Posterior vena cava (tissue), 2 donors: ENCODE data around the gene ANXA8L1. TPM values are rescaled to one million over a fixed set of nuclear protein-coding genes. Genes with fewer than 3 reads are reported as not detected.
"Not testable (repeated sequence)": the region's sequence is repeated elsewhere in the genome, so short reads cannot be mapped to it uniquely, and the experiment has no call there.

Experiments
- DNase-seq: peaks from one replicate; pipeline ENCODE4 v3.0.0-alpha.2; 2020; ENCODE audit warnings: low spot score
- intact Hi-C, 2 donors: fragments of 100-400 bp; cut with DNase I; formaldehyde crosslinking; loops; one replicate each; pipeline versions ENCODE4 v1.14.1 to v1.14.2; 2022 to 2023
- long read RNA-seq, 2 donors: library from polyadenylated mRNA; unstranded; transcript quantifications; one replicate each; pipeline ENCODE4 v2.0.0, GENCODE V29; 2020 to 2021
- total RNA-seq, 2 donors: library from RNA; stranded (reverse); fragmentation: NEBNext Ultra II Directional; extraction: Animal tissue kit (Norgen Biotek cat#: 25700); gene quantifications; one replicate each; pipeline ENCODE4 v1.2.1, GENCODE V29; 2021
- donor health status: DM: yes; HTN: yes; CAD: no.
- donor health status: DM: yes; HTN: yes; CAD: no.

Gene ANXA8L1, protein sequence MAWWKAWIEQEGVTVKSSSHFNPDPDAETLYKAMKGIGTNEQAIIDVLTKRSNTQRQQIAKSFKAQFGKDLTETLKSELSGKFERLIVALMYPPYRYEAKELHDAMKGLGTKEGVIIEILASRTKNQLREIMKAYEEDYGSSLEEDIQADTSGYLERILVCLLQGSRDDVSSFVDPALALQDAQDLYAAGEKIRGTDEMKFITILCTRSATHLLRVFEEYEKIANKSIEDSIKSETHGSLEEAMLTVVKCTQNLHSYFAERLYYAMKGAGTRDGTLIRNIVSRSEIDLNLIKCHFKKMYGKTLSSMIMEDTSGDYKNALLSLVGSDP
- not detected for total RNA-seq
- long read RNA-seq, donor 1: 0 reads
- long read RNA-seq, donor 2, partial matches to known transcripts: 0 of 1 reads
- long read RNA-seq, donor 2, other reads (novel, unspliced or antisense): 0 of 1 reads

- intact Hi-C loops, DNase-seq: not testable (repeated sequence)
Observed at GRCh38 chr10:46375406-46375805, at the start of gene ANXA8L1. TSS of gene ANXA8L1 (plus strand) at chr10:46375776. CDS start at chr10:46375852, 76 bp downstream.

GRCh38 chr10:46326066-46326465 is 49.5 kb upstream of the ANXA8L1 start:
- DNase-seq: no peak
- intact Hi-C loops: no loop called here

- DNase-seq: no peak
- intact Hi-C loops: no loop called here
Observed at GRCh38 chr10:46326971-46327370, 48.6 kb upstream of the ANXA8L1 start.

- peak; percentile 69 for DNase-seq
- intact Hi-C loops: no loop called here
Observed at GRCh38 chr10:46327685-46328084, 47.9 kb upstream of the ANXA8L1 start.

DNA sequence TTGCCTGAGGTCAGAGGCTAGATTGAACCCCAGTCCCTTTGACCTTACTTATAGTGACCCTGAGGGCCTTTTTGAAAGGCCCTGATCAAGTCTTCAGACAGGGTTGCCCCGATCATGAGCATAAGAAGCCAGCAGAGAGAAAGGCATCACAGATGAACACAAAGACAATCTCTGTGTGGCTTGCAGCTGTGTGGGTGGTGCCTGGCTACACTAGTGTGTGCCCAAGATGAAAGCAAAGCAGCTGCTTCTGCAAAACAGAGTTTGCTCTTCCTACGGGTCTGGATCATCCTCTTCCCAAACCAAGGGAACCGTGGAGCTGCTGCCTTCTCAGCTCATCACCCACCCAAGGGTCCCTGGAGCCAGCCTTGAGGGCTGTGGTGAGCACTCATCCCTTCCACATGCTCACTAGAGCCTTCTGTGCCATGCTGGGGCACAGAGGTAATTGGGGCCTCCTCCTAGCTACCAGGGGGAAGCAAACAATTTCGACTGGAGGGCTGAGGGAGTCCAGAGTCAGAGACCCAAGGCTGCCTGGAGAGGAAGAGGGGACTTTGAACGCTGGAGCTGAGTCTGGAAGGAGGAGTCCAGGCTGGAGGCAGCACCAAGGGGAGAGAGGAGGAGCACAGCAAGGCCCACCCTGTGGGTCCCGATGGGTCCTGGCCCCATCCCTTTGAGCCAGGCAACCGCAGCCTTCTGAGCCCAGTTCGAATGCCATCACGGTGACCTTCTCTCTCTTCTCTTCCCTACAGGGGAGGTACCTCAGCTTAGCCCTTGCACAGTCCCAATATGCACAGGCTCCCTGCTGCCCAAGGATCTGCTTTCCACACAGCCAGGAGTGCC is 46.5 kb upstream of the ANXA8L1 start:
- intact Hi-C loops: no loop called here
- DNase-seq: no peak

DNA sequence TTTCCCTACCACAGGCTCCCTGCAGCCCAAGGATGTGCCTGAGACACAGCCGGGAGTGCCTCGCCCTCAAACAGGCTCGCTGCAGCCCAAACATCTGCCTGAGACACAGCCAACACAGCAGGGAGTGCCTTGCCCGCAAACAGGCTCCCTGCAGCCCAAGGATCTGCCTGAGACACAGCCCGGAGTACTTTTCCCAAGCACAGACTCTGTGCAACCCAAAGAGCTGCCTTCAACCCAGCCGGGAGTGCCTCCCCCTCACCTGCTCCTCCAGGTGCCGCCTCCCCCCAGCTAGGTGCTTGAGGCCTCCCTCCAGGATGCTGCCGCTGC is 45.9 kb upstream of the ANXA8L1 start:
- no peak for DNase-seq
- intact Hi-C loops: no loop called here

GRCh38 chr10:46330894-46331293 is 44.7 kb upstream of the ANXA8L1 start:
- intact Hi-C loops: no loop called here
- DNase-seq: no peak

DNA sequence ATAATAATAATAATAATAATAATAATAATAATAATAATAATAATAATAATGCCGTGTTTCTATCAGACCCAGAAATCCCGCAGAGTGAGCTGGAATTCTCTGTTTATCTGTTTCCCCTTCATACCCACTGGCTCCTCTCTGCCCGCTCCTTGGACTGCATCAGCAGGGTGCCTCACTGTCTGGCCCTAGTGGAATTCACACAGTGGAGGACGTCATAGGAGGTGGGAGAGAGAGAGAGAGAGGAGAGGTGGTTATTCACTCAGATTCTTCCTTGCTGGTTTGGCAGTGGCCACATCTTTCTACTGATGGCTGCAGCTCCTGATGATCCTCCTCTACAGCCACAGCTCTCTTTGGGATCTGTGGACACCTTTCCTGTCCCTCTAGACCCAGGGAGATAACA is 10.1 kb upstream of the ANXA8L1 start:
- DNase-seq, intact Hi-C loops: not testable (repeated sequence)

DNA sequence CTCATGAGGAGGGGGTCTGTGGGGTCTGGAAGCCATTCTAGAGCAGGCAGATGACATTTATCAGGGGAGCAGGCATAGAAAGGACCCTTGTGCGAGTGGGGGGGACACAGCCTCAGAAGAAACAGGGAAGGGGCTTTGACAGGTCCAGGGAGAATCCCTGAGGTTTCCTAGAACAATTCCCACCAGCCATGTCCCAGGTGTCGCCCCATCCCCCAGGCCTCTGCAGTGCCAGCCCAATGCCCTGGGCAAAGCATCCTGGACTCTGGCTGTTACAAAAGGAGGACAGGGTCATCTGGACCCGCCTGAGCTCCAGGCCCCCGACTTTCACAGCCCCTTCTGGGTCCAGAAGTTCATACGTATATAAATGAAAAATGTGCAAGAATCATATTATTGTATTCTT is 8.4 kb upstream of the ANXA8L1 start:
- intact Hi-C loops, DNase-seq: not testable (repeated sequence)

- DNase-seq, intact Hi-C loops: not testable (repeated sequence)
Observed at GRCh38 chr10:46367666-46368240, 7.8 kb upstream of the ANXA8L1 start.

- DNase-seq, intact Hi-C loops: not testable (repeated sequence)
Observed at GRCh38 chr10:46368956-46369355, 6.6 kb upstream of the ANXA8L1 start.

DNA sequence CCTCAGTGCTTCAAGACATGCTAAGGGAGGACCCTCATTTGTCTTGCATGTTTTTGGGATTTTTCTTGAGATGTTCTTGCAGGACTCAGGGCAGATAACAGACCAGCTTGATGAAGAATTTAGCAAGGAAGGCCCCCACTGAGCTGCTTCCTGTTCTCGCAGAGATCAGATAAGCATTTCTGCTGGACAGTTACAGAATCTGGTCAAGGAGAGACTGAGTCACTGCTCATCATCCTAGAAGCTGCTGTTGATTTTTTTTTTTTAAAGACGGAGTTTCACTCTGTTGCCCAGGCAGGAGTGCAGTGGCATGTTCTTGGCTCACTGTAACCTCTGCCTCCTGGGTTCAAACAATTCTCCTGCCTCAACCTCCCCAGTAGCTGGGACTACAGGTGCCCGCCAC is 1.2 kb upstream of the ANXA8L1 start:
- DNase-seq, intact Hi-C loops: not testable (repeated sequence)

DNA sequence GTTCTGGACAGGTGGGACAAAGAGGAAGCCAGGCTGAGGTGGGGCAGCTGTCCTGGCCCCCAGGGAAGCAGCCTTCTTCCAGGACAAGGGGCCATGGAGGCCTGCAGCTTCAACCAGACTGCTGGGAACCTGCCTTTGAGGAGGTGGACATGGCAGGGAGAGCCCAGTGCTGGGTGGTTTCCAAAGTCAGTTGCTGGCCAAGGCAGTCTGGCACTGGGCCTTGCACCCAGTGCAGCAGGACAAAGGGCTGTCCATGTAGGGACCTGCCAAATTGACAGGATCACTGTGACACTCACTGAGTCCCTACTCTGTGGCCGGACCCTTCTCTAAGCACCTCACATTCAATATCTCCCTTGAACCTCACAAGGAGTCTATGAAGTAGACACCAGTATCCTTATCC is 1.4 kb downstream of the ANXA8L1 start:
- DNase-seq, intact Hi-C loops: not testable (repeated sequence)

DNA sequence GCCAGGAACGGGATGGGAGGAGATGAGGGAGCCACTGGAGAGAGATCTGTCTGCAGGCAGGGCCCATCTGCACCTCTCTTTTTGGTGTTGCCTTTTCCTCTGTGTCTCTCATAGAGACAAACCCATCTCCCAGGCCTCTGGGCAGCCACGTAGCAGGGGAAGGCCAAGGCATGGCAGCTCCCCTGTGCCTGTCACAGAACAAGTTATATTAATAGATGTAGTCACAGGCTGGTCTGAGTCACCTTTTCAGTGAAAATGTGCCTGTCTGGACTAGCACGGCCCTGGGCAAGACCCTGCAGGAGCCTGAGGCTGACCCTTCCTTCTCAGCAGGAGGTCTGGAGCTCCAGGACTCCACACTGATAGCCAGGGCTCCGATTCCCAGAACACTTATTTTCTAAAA is 2.1 kb downstream of the ANXA8L1 start:
- DNase-seq, intact Hi-C loops: not testable (repeated sequence)

GRCh38 chr10:46378108-46378507 is 2.5 kb downstream of the ANXA8L1 start:
- DNase-seq, intact Hi-C loops: not testable (repeated sequence)

- intact Hi-C loops, DNase-seq: not testable (repeated sequence)
Observed at GRCh38 chr10:46379233-46379848, 3.8 kb downstream of the ANXA8L1 start.

GRCh38 chr10:46385858-46386257 is 10.3 kb downstream of the ANXA8L1 start:
- DNase-seq, intact Hi-C loops: not testable (repeated sequence)

- DNase-seq, intact Hi-C loops: not testable (repeated sequence)
Observed at GRCh38 chr10:46386694-46387093, 11.1 kb downstream of the ANXA8L1 start.

DNA sequence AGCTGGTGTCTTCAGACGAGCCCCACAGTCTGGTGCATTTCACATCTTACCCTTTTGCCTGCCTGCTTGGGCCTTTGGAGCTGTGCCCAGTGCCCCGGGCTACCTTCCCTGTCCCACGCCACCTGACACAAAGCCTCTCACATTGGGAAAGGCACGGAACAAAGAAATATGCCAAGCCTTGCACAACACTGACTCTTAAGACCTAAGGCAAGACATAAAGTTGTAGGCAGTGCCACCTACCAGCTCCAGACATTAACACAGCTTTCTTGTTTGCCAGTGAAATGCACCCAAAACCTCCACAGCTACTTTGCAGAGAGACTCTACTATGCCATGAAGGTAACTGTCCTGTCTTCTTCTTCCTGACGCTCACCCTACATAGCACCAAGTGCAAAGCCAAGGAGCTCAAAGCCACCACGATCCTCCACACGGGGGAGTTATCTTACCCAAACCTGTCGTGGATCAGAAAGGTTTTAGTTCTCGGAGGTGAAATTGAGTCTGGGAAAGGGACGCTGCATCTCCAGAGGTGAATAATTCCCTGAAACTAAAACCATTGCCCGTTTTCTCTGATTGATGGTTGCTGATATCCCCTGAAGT is 11.8 kb downstream of the ANXA8L1 start:
- DNase-seq, intact Hi-C loops: not testable (repeated sequence)
